Effector CD4-positive, alpha-beta T cell (primary cell): Measurements from ENCODE around the gene WDR4.
"Not testable (repeated sequence)": the region's sequence is repeated elsewhere in the genome, so short reads cannot be mapped to it uniquely, and the experiment has no call there.

Experiments used
- DNase-seq: peaks from one replicate; pipeline ENCODE4 v3.0.0-alpha.2; 2020
- total RNA-seq: gene quantifications from one replicate; lab custom pipeline; 2026; lab: John Stamatoyannopoulos, UW

Gene WDR4
- total RNA-seq, result 15.0 reads per million, percentile 40 among the genes with 10 or more reads in this experiment

GRCh38 chr21:42878993-42879787 lies at the start of gene WDR4:
TSS of gene WDR4 (minus strand) at chr21:42879539. CDS start at chr21:42879495, 44 bp downstream.
- peak; percentile 98 for DNase-seq

- not testable (repeated sequence) for DNase-seq
These were observed 48.3 kb upstream of the WDR4 start for GRCh38 chr21:42927474-42928200.

GRCh38 chr21:42925114-42925926 lies 46.0 kb upstream of the WDR4 start, which contains the start of gene ERVH48-1:
TSS of gene ERVH48-1 (minus strand) at chr21:42925630. CDS start at chr21:42919006, 6,624 bp downstream.
- no peak for DNase-seq

GRCh38 chr21:42924433-42924751 lies 45.1 kb upstream of the WDR4 start:
- no peak for DNase-seq

GRCh38 chr21:42923553-42924432 lies 44.5 kb upstream of the WDR4 start:
- DNase-seq, result peak; percentile 42

- DNase-seq, result no peak
These were observed 43.6 kb upstream of the WDR4 start for GRCh38 chr21:42922918-42923317.

- DNase-seq, result no peak
These were observed 42.6 kb upstream of the WDR4 start for GRCh38 chr21:42921927-42922326.

GRCh38 chr21:42918291-42918690 lies 39.0 kb upstream of the WDR4 start:
- DNase-seq, result no peak

- DNase-seq, result no peak
These were observed 34.1 kb upstream of the WDR4 start for GRCh38 chr21:42913476-42913875.

GRCh38 chr21:42911920-42912319 lies 32.6 kb upstream of the WDR4 start:
- DNase-seq, result not testable (repeated sequence)

GRCh38 chr21:42908484-42908883 lies 29.1 kb upstream of the WDR4 start:
- DNase-seq, result not testable (repeated sequence)

- DNase-seq, result no peak
These were observed 26.9 kb upstream of the WDR4 start for GRCh38 chr21:42906233-42906632.

- no peak for DNase-seq
These were observed 25.9 kb upstream of the WDR4 start for GRCh38 chr21:42905195-42905594.

- DNase-seq, result no peak
These were observed 24.5 kb upstream of the WDR4 start for GRCh38 chr21:42903817-42904216.

- no peak for DNase-seq
These were observed 21.1 kb upstream of the WDR4 start for GRCh38 chr21:42900446-42900845.

- DNase-seq, result peak; percentile 100
These were observed 13.8 kb upstream of the WDR4 start, which contains the start of gene NDUFV3 for GRCh38 chr21:42892931-42893755. TSS of gene NDUFV3 (plus strand) at chr21:42893309. CDS start at chr21:42893334, 25 bp downstream.

GRCh38 chr21:42892582-42892930 lies 13.2 kb upstream of the WDR4 start:
- no peak for DNase-seq

- DNase-seq, result no peak
These were observed 8.0 kb upstream of the WDR4 start for GRCh38 chr21:42887326-42887725.

- no peak for DNase-seq
These were observed 4.6 kb upstream of the WDR4 start for GRCh38 chr21:42883921-42884320.

- DNase-seq, result no peak
These were observed 1.0 kb upstream of the WDR4 start for GRCh38 chr21:42880352-42880751.

- DNase-seq, result no peak
These were observed 704 bp downstream of the WDR4 start for GRCh38 chr21:42878678-42878992.
